EH (cell line): ENCODE results near the gene NEDD9.

Experiments
- DNase-seq: peaks from one replicate; pipeline ENCODE4 v3.0.0-alpha.2; 2015; ENCODE audit warnings: low read depth

Gene NEDD9

GRCh38 chr6:11142296-11143027 is 90.0 kb downstream of the NEDD9 start:
- peak; percentile 25 for DNase-seq

- no peak for DNase-seq
These were observed 91.2 kb downstream of the NEDD9 start for GRCh38 chr6:11141295-11141694.

GRCh38 chr6:11140056-11140455 is 92.4 kb downstream of the NEDD9 start:
- peak; percentile 58 for DNase-seq

GRCh38 chr6:11139051-11139960 is 93.2 kb downstream of the NEDD9 start:
- DNase-seq, result peak; percentile 58

GRCh38 chr6:11136809-11137208 is 95.7 kb downstream of the NEDD9 start:
- DNase-seq, result peak; percentile 11
